H1 (cell line): Measurements from ENCODE around the gene AGPAT3. TPM values are rescaled to one million over a fixed set of nuclear protein-coding genes. Genes with fewer than 3 reads are reported as not detected.

Experiments
- CBX8 ChIP-seq: fragments of 300-800, 300-1000 bp; sonication (generic); IDR thresholded peaks from 2 replicates; pipeline ENCODE4 v1.7.1; 2016; ENCODE audit warnings: low read depth, low read length, borderline replicate concordance
- CTCF ChIP-seq, 3 experiments: IDR thresholded peaks; 1 replicate in 2 of 3; 2 replicates in 1 of 3; pipeline versions ENCODE4 v1.5.1 to v1.6.1; 2011; ENCODE audit warnings: low read length in 3 of 3, mild to moderate bottlenecking in 3 of 3, inconsistent platforms in 2 of 3, low read depth in 1 of 3, moderate library complexity in 1 of 3; ENCODE audit not compliant: insufficient read depth in 1 of 3; ENCODE audit errors: control extremely low read depth in 1 of 3
- SP1 ChIP-seq: IDR thresholded peaks from 2 replicates; pipeline ENCODE4 v1.6.1; 2011; ENCODE audit warnings: low read depth, low read length
- polyA plus RNA-seq, 7 experiments: library from polyadenylated mRNA; depleted of rRNA in 3 of 7; stranded (reverse) in 5 of 7; unstranded in 2 of 7; fragments of >200 nt in 5 of 7; fragments of 200-250 nt in 2 of 7; gene quantifications; 1 replicate in 5 of 7; 2 replicates in 1 of 7; 4 replicates in 1 of 7; pipeline versions ENCODE4 v1.2.1 to v1.2.3, GENCODE V29; 2011 to 2013; ENCODE audit warnings: missing spikeins in 2 of 7, mixed read lengths in 2 of 7
- total RNA-seq: library from RNA; stranded (reverse); fragmentation: NEBNext Ultra II Directional; extraction: Animal tissue kit (Norgen Biotek cat#: 25700); gene quantifications from 2 replicates; pipeline ENCODE4 v1.2.1, GENCODE V29; 2021
- TF ChIP-seq, protein P1 (sequence below): fragments of 300-600 bp; sonication (generic); IDR thresholded peaks from 2 replicates; pipeline ENCODE4 v1.7.1; 2012; ENCODE audit warnings: low read length, moderate library complexity, mild to moderate bottlenecking, inconsistent platforms; ENCODE audit not compliant: insufficient replicate concordance

AGPAT3 gene
- total and polyA plus RNA-seq, 2 of the 8 experiments (the other 6 are each of a cell fraction or from before 2014, with no cell fraction given): 5.8 to 7.3 TPM

GRCh38 chr21:43881935-43882334 lies 16.9 kb downstream of the AGPAT3 start (continued):
- TF ChIP-seq, protein P1, sequence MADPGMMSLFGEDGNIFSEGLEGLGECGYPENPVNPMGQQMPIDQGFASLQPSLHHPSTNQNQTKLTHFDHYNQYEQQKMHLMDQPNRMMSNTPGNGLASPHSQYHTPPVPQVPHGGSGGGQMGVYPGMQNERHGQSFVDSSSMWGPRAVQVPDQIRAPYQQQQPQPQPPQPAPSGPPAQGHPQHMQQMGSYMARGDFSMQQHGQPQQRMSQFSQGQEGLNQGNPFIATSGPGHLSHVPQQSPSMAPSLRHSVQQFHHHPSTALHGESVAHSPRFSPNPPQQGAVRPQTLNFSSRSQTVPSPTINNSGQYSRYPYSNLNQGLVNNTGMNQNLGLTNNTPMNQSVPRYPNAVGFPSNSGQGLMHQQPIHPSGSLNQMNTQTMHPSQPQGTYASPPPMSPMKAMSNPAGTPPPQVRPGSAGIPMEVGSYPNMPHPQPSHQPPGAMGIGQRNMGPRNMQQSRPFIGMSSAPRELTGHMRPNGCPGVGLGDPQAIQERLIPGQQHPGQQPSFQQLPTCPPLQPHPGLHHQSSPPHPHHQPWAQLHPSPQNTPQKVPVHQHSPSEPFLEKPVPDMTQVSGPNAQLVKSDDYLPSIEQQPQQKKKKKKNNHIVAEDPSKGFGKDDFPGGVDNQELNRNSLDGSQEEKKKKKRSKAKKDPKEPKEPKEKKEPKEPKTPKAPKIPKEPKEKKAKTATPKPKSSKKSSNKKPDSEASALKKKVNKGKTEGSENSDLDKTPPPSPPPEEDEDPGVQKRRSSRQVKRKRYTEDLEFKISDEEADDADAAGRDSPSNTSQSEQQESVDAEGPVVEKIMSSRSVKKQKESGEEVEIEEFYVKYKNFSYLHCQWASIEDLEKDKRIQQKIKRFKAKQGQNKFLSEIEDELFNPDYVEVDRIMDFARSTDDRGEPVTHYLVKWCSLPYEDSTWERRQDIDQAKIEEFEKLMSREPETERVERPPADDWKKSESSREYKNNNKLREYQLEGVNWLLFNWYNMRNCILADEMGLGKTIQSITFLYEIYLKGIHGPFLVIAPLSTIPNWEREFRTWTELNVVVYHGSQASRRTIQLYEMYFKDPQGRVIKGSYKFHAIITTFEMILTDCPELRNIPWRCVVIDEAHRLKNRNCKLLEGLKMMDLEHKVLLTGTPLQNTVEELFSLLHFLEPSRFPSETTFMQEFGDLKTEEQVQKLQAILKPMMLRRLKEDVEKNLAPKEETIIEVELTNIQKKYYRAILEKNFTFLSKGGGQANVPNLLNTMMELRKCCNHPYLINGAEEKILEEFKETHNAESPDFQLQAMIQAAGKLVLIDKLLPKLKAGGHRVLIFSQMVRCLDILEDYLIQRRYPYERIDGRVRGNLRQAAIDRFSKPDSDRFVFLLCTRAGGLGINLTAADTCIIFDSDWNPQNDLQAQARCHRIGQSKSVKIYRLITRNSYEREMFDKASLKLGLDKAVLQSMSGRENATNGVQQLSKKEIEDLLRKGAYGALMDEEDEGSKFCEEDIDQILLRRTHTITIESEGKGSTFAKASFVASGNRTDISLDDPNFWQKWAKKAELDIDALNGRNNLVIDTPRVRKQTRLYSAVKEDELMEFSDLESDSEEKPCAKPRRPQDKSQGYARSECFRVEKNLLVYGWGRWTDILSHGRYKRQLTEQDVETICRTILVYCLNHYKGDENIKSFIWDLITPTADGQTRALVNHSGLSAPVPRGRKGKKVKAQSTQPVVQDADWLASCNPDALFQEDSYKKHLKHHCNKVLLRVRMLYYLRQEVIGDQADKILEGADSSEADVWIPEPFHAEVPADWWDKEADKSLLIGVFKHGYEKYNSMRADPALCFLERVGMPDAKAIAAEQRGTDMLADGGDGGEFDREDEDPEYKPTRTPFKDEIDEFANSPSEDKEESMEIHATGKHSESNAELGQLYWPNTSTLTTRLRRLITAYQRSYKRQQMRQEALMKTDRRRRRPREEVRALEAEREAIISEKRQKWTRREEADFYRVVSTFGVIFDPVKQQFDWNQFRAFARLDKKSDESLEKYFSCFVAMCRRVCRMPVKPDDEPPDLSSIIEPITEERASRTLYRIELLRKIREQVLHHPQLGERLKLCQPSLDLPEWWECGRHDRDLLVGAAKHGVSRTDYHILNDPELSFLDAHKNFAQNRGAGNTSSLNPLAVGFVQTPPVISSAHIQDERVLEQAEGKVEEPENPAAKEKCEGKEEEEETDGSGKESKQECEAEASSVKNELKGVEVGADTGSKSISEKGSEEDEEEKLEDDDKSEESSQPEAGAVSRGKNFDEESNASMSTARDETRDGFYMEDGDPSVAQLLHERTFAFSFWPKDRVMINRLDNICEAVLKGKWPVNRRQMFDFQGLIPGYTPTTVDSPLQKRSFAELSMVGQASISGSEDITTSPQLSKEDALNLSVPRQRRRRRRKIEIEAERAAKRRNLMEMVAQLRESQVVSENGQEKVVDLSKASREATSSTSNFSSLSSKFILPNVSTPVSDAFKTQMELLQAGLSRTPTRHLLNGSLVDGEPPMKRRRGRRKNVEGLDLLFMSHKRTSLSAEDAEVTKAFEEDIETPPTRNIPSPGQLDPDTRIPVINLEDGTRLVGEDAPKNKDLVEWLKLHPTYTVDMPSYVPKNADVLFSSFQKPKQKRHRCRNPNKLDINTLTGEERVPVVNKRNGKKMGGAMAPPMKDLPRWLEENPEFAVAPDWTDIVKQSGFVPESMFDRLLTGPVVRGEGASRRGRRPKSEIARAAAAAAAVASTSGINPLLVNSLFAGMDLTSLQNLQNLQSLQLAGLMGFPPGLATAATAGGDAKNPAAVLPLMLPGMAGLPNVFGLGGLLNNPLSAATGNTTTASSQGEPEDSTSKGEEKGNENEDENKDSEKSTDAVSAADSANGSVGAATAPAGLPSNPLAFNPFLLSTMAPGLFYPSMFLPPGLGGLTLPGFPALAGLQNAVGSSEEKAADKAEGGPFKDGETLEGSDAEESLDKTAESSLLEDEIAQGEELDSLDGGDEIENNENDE: no peak
- TF ChIP-seq CBX8: no peak
- no peak for TF ChIP-seq SP1
- no peak for TF ChIP-seq CTCF (IDR thresholded peaks at IDR 0.05; ENCODE audit: control extremely low read depth in 1 of 3, insufficient read depth in 1 of 3, low read depth in 1 of 3, low read length in 3 of 3)
